IMR-90 (cell line): ENCODE measurements around the gene ORMDL3.

Experiments
- BHLHE40 ChIP-seq: fragments of 150-350 bp; IDR thresholded peaks from 2 replicates; pipeline ENCODE4 v1.6.1; 2016; ENCODE audit warnings: mild to moderate bottlenecking, low read depth, low read length
- CEBPB ChIP-seq: IDR thresholded peaks from 2 replicates; pipeline ENCODE4 v1.6.1; 2012; ENCODE audit warnings: low read depth, low read length, improper control_type of control experiment
- CHD1 ChIP-seq: IDR thresholded peaks from 2 replicates; pipeline ENCODE4 v1.6.1; 2012; ENCODE audit warnings: low read depth, low read length, improper control_type of control experiment
- CTCF ChIP-seq: conservative IDR thresholded peaks from 2 replicates; pipeline ENCODE4 v1.5.1; 2012; ENCODE audit warnings: mild to moderate bottlenecking, low read depth, low read length, improper control_type of control experiment
- FOS ChIP-seq: fragments of 150-350 bp; IDR thresholded peaks from 2 replicates; pipeline ENCODE4 v1.6.1; 2016; ENCODE audit warnings: low read depth, low read length
- MAFK ChIP-seq: IDR thresholded peaks from 2 replicates; pipeline ENCODE4 v1.6.1; 2012; ENCODE audit warnings: low read depth, low read length, improper control_type of control experiment
- MXI1 ChIP-seq: IDR thresholded peaks from 2 replicates; pipeline ENCODE4 v1.6.1; 2012; ENCODE audit warnings: low read depth, mild to moderate bottlenecking, low read length, moderate library complexity, borderline replicate concordance
- POLR2A ChIP-seq: IDR thresholded peaks from 2 replicates; pipeline ENCODE4 v1.6.1; 2012; ENCODE audit warnings: mild to moderate bottlenecking, low read depth, low read length
- RAD21 ChIP-seq: IDR thresholded peaks from 2 replicates; pipeline ENCODE4 v1.6.1; 2012; ENCODE audit warnings: low read length, improper control_type of control experiment
- RCOR1 ChIP-seq: IDR thresholded peaks from 2 replicates; pipeline ENCODE4 v1.6.1; 2012; ENCODE audit warnings: mild to moderate bottlenecking, low read length, improper control_type of control experiment; ENCODE audit not compliant: insufficient replicate concordance
- SMC3 ChIP-seq: fragments of 150-350 bp; IDR thresholded peaks from 2 replicates; pipeline ENCODE4 v1.6.1; 2016; ENCODE audit warnings: low read depth, mild to moderate bottlenecking, antibody characterized with exemption, low read length, moderate library complexity
- USF2 ChIP-seq: fragments of 150-350 bp; IDR thresholded peaks from 2 replicates; pipeline ENCODE4 v1.6.1; 2017; ENCODE audit warnings: mild to moderate bottlenecking, antibody characterized with exemption, low read length, low read depth

GRCh38 chr17:39954876-39955275 is 27.5 kb upstream of the ORMDL3 start:
- no peak for TF ChIP-seq CTCF
- TF ChIP-seq RAD21: no peak
- no peak for TF ChIP-seq POLR2A
- TF ChIP-seq BHLHE40: no peak
- TF ChIP-seq RCOR1: no peak
- no peak for TF ChIP-seq SMC3
- no peak for TF ChIP-seq FOS
- no peak for TF ChIP-seq CHD1
- TF ChIP-seq USF2: no peak
- no peak for TF ChIP-seq MXI1
- no peak for TF ChIP-seq CEBPB
- no peak for TF ChIP-seq MAFK
